Measurements from ENCODE around the gene ZNF428.

Gene ZNF428

DNA sequence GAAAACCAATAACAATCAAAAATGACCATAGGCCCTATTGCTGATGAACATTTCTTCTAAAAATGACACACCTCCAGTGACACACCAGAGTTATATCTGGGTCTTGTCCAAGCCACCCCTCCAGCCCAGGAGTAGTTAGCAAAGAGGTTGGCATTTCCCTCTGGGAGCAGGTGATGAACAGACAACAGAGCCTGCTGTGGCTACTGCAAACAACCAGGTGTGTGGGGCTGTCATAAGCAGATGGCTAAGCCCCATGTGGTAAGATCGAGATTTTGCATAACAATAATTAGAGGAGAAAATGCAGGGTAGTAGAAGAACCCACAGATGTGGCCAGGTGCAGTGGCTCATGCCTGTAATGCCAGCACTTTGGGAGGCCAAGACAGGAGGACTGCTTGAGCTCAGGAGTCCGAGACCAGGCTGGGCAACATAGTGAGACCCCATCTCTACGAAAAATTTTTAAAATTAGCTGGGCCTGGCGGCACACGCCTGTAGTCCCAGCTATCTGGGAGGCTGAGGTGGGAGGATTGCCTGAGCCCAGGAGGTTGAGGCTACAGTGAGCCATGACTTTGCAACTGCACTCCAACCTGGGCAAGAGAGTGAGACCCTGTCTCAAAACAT is 49.1 kb downstream of the ZNF428 start:
- H3K36me3 ChIP-seq (ENCODE audit: control insufficient read depth, insufficient read depth, low read length, severe bottlenecking), result peaks cover 7% of the 10 kb centered on the region
- DNase-seq (ENCODE audit: low read depth), result no peak

DNA sequence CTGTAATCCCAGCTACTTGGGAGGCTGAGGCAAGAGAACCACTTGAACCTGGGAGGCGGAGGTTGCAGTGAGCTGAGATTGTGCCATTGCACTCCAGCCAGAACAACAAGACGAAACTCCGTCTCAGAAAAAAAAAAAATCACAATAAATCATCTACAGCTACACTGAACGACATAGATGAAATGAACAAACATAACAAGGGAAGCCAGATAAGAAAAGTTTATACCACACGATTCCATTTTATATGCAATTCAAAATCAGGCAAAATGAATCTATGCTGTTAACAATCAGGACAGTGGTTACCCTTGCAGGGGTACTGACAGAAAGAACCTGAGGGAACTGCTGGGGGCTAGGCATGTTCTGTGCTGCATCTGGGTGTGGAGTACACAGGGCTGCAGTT is 49.8 kb downstream of the ZNF428 start:
- DNase-seq (ENCODE audit: low read depth), result no peak
- Histone ChIP-seq H3K9me3 (ENCODE audit: control insufficient read depth, low read length) (no peaks in the 10 kb centered on the region), H3K4me3 (ENCODE audit: low read length) (no peak overlapping the region), H3K9ac (ENCODE audit: low read length) (no peak overlapping the region), H3K4me1 (ENCODE audit: control insufficient read depth, insufficient read depth, low read length) (peaks cover 4% of the 10 kb centered on the region), H3K27me3 (replicated peaks; ENCODE audit: control insufficient read depth, insufficient read depth, low read length) (no peaks in the 10 kb centered on the region), H3K36me3 (ENCODE audit: control insufficient read depth, insufficient read depth, low read length, severe bottlenecking) (peaks cover 7% of the 10 kb centered on the region)

More for the DNA sequence above, 49.1 kb downstream of the ZNF428 start:
- H3K4me1 ChIP-seq (ENCODE audit: control insufficient read depth, insufficient read depth, low read length), result peaks cover 6% of the 10 kb centered on the region
- H3K4me3 ChIP-seq (ENCODE audit: low read length), result no peak overlapping the region
- no peak overlapping the region for H3K9ac ChIP-seq (ENCODE audit: low read length)
- H3K27me3 ChIP-seq (replicated peaks; ENCODE audit: control insufficient read depth, insufficient read depth, low read length), result no peaks in the 10 kb centered on the region
- no peaks in the 10 kb centered on the region for H3K9me3 ChIP-seq (ENCODE audit: control insufficient read depth, low read length)

DNA sequence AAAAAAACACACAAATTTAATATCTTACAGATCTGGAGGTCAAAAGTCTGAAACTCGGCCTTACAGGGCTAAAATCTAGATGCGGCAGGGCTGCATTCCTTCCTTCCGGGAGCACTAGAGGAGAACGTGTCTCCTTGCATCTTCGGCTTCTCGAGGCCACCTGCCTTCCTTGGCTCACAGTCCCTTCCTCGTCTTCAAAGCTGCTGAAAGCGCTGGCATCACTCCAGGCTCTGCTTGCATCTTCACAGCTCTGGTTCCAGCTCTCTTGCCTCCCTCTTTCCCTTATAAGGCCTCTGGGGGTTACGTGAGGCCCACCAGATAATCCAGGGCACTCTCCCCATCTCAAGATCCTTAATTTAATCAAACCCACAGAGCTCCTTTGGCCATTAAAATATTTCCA is 54.6 kb downstream of the ZNF428 start:
- peaks cover 4% of the 10 kb centered on the region for H3K36me3 ChIP-seq (ENCODE audit: control insufficient read depth, insufficient read depth, low read length, severe bottlenecking)

DNA sequence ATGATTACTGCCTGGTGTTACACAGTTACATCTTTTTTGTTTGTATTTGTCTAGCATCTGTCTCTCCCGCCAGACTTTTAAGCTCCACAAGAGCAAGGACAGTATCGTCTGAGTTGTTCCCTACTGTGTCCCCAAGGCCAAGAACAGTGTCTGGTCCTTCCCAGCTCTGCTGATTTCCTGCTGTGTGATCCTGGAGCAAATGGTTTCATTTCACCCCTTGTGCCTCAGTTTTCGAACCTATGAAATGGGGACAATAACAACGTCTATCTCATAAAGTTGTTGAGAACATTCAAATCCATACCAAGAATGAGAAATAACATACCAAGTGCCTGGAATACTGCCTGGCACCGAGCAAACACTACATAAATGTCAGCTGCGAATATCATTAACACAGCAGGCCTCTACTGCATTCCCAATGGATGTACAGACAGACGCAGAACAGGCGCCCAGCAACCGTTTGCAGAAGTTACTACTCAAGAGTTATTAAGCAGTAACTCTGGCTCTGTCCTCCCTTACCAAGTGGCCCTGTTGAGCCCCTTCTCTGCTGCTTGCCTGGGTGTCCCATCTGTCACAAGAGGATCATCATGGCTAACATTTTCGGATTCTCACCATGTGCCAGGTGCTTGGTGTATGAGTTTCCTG is 55.5 kb downstream of the ZNF428 start:
- no peaks in the 10 kb centered on the region for H3K27me3 ChIP-seq (replicated peaks; ENCODE audit: control insufficient read depth, insufficient read depth, low read length)
- no peak overlapping the region for H3K4me3 ChIP-seq (ENCODE audit: low read length)
- no peaks in the 10 kb centered on the region for H3K9me3 ChIP-seq (ENCODE audit: control insufficient read depth, low read length)
- H3K4me1 ChIP-seq (ENCODE audit: control insufficient read depth, insufficient read depth, low read length), result no peaks in the 10 kb centered on the region
- H3K9ac ChIP-seq (ENCODE audit: low read length), result no peak overlapping the region
- peaks cover 4% of the 10 kb centered on the region for H3K36me3 ChIP-seq (ENCODE audit: control insufficient read depth, insufficient read depth, low read length, severe bottlenecking)
- DNase-seq (ENCODE audit: low read depth), result no peak

More for the DNA sequence above, 54.6 kb downstream of the ZNF428 start:
- Histone ChIP-seq H3K4me1 (ENCODE audit: control insufficient read depth, insufficient read depth, low read length) (no peaks in the 10 kb centered on the region), H3K9ac (ENCODE audit: low read length) (no peak overlapping the region), H3K4me3 (ENCODE audit: low read length) (no peak overlapping the region), H3K9me3 (ENCODE audit: control insufficient read depth, low read length) (no peaks in the 10 kb centered on the region), H3K27me3 (replicated peaks; ENCODE audit: control insufficient read depth, insufficient read depth, low read length) (no peaks in the 10 kb centered on the region)
- DNase-seq (ENCODE audit: low read depth), result no peak

DNA sequence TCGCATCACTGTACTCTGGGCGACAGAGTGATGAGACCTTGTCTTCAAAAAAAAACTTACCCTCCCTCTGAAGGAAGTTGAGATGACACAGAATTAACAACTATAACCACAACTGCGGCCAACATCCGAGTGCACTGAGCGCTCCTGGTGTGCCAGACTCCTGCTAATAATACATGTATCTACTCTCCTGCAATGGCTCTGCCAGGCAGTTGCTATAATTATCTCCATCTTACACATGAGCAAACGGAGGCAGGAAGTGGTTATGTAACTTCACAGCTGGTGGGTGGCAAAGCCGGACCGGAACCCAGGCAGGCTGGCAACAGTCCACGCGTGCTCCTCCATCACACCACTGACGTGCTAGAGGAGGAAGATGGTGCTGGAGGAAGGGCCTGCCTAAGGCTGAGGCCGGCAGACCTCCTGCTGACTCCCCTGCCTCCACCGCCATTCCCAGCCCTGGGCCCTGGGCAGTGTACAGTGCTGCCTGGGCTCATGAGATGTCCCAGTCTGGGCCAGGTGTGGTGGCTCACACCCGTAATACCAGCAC is 56.7 kb downstream of the ZNF428 start:
- Histone ChIP-seq H3K4me1 (ENCODE audit: control insufficient read depth, insufficient read depth, low read length) (no peaks in the 10 kb centered on the region), H3K9ac (ENCODE audit: low read length) (no peak overlapping the region), H3K9me3 (ENCODE audit: control insufficient read depth, low read length) (no peaks in the 10 kb centered on the region), H3K27me3 (replicated peaks; ENCODE audit: control insufficient read depth, insufficient read depth, low read length) (no peaks in the 10 kb centered on the region), H3K4me3 (ENCODE audit: low read length) (no peak overlapping the region), H3K36me3 (ENCODE audit: control insufficient read depth, insufficient read depth, low read length, severe bottlenecking) (peaks cover 4% of the 10 kb centered on the region)
- no peak for DNase-seq (ENCODE audit: low read depth)

DNA sequence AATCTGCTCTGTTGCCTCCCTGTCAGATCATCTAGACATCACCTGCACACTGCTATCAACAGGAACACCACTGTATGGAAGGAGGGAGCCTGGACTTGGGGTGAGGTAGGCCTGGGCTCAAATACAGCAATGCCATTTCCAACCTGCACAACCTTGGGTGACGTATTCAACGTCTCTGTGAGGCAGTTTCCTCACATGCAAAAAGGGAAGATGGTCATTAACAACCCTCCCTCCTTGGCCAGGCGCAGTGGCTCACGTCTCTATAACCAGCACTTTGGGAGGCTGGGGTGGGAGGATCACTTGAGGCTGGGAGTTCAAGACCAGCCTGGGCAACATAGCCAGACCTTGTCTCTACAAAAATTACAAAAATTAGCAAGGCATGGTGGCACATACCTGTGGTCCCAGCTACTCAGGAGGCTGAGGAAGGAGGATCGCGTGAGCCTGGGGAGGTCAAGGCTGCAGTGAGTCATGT is 57.2 kb downstream of the ZNF428 start:
- no peak for DNase-seq (ENCODE audit: low read depth)
- no peaks in the 10 kb centered on the region for H3K9me3 ChIP-seq (ENCODE audit: control insufficient read depth, low read length)
- H3K9ac ChIP-seq (ENCODE audit: low read length), result no peak overlapping the region
- H3K36me3 ChIP-seq (ENCODE audit: control insufficient read depth, insufficient read depth, low read length, severe bottlenecking), result peaks cover 4% of the 10 kb centered on the region
- H3K4me3 ChIP-seq (ENCODE audit: low read length), result no peak overlapping the region
- H3K4me1 ChIP-seq (ENCODE audit: control insufficient read depth, insufficient read depth, low read length), result no peaks in the 10 kb centered on the region
- H3K27me3 ChIP-seq (replicated peaks; ENCODE audit: control insufficient read depth, insufficient read depth, low read length), result no peaks in the 10 kb centered on the region

DNA sequence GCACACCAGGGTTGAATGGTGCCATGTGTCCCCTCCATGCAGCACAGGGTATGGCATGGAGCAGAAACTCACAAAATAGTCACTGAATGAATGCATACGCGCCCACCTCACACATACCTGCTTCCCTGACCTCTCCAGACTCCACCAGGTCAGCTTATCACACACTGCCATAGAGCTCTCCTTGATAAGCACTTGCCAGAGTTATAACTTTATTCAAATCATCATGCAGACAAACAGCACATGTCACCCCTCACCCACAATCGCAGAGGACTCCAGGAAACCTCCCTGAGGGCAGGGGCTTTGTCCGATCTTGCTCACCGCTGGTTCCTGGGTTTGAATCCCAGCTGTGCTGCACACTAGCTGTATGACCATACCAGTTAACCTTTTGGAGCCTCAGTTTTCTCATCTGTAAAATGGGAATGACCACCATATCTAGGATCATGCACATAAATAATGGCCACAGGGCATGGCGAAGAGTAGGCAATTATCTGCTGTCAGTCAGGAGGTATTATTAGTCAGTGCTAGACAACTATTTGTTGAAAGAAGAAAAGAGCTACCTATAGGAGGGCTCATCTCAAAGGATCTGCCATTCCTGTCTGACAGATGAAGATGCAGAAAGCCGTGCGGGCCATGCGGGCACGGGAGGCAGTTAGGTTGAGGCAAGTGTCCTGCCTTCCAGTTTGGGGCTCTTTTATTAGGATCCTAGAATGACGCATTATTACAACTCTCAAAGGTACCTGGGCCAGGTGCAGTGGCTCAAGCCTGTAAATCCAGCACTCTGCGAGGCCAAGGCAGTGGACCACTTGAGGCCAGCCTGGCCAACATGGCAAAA is 58.1 kb downstream of the ZNF428 start:
- Histone ChIP-seq H3K4me1 (ENCODE audit: control insufficient read depth, insufficient read depth, low read length) (no peaks in the 10 kb centered on the region), H3K36me3 (ENCODE audit: control insufficient read depth, insufficient read depth, low read length, severe bottlenecking) (peaks cover 5% of the 10 kb centered on the region), H3K9ac (ENCODE audit: low read length) (no peak overlapping the region), H3K9me3 (ENCODE audit: control insufficient read depth, low read length) (no peaks in the 10 kb centered on the region), H3K4me3 (ENCODE audit: low read length) (no peak overlapping the region), H3K27me3 (replicated peaks; ENCODE audit: control insufficient read depth, insufficient read depth, low read length) (no peaks in the 10 kb centered on the region)
- no peak for DNase-seq (ENCODE audit: low read depth)

DNA sequence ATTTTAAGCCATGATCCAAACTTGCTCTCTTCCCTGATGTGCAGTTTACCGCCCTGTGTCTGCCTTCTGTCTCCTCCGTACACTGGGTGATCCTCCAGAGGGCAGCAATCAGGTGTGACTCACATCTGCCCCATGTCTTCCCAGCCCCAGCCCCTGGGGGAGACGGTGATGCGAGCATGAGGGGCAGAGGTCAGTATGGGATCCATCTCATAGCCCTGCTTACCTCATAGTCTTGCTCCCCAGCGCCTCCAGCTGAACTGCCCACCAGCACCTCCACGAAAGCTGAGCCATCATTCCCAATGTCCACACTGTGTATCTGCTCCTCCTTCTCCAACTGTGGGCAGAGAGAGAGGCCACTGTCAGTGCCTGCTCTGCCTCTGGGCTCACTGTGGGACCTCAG is 58.7 kb downstream of the ZNF428 start:
- Histone ChIP-seq H3K4me1 (ENCODE audit: control insufficient read depth, insufficient read depth, low read length) (no peaks in the 10 kb centered on the region), H3K4me3 (ENCODE audit: low read length) (no peak overlapping the region), H3K27me3 (replicated peaks; ENCODE audit: control insufficient read depth, insufficient read depth, low read length) (no peaks in the 10 kb centered on the region), H3K36me3 (ENCODE audit: control insufficient read depth, insufficient read depth, low read length, severe bottlenecking) (peaks cover 10% of the 10 kb centered on the region), H3K9ac (ENCODE audit: low read length) (no peak overlapping the region), H3K9me3 (ENCODE audit: control insufficient read depth, low read length) (no peaks in the 10 kb centered on the region)
- DNase-seq (ENCODE audit: low read depth), result no peak

All from adipocyte (in vitro differentiated cells).